ENCODE data around the gene SCP2D1. TPM values are rescaled to one million over a fixed set of nuclear protein-coding genes. Genes with fewer than 3 reads are reported as not detected.

Gene SCP2D1
- total and polyA plus RNA-seq, 2 donors (not counting 1 experiment from before 2014, with no cell fraction given) = not detected

DNA sequence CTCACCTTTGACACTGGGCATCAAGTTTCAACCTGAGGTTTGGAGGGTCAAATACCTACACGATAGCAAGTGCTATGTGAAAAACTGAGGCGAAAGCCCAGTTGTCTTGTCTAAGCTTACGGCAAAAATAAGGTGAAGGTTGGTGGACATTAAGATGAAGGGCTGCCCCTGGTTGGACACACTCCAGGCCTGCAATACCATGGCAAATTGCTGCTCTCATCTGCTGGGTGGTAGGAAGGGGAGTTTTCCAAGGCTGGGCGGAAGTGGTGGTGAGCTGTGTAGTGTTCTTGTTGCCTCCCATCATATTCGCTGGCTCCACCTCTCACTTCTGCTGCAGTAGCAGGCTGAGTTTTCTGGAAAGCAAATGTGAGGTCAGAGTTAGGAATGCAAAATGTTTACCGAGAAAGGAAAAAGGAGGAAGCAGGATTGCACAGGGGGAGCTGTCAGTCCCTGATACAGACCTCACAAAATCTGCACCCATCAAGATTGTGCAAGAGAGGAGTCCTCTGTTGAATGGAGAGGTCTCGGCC lies 33.7 kb downstream of the SCP2D1 start:
- Histone ChIP-seq H3K4me2 (ENCODE audit: extremely low read depth, insufficient read depth, low read length) (no peak overlapping the region), H3K4me1 (ENCODE audit: control insufficient read depth, extremely low read depth, insufficient read depth, low read length) (no peaks in the 10 kb centered on the region), H3K9ac (ENCODE audit: insufficient read depth, low read length) (no peak overlapping the region), H2AFZ (ENCODE audit: low read length) (no peak overlapping the region), H3K79me2 (ENCODE audit: control insufficient read depth, insufficient read depth, low read length) (no peaks in the 10 kb centered on the region), H3K4me3 (replicated peaks in 1 of 4; ENCODE audit: control extremely low read depth in 1 of 4, insufficient read depth in 1 of 4, low read depth in 3 of 4, low read length in 4 of 4) (no peak overlapping the region), H4K20me1 (ENCODE audit: control insufficient read depth, extremely low read depth, insufficient read depth, low read length) (no peaks in the 10 kb centered on the region), H3K9me3 (ENCODE audit: control insufficient read depth, insufficient read depth, low read depth, low read length) (no peaks in the 10 kb centered on the region), H3K36me3 (ENCODE audit: control insufficient read depth, insufficient read depth, low read length) (no peaks in the 10 kb centered on the region), H3K27me3 (ENCODE audit: control insufficient read depth, insufficient read depth, low read length) (no peaks in the 10 kb centered on the region), H3K27ac (ENCODE audit: insufficient read depth, low read length) (no peak overlapping the region)
- no peak for DNase-seq (ENCODE audit: low read depth in 2 of 2)
- no peak for TF ChIP-seq EZH2 (IDR thresholded peaks at IDR 0.05; ENCODE audit: low read length, missing control alignments)
- TF ChIP-seq, protein P1, sequence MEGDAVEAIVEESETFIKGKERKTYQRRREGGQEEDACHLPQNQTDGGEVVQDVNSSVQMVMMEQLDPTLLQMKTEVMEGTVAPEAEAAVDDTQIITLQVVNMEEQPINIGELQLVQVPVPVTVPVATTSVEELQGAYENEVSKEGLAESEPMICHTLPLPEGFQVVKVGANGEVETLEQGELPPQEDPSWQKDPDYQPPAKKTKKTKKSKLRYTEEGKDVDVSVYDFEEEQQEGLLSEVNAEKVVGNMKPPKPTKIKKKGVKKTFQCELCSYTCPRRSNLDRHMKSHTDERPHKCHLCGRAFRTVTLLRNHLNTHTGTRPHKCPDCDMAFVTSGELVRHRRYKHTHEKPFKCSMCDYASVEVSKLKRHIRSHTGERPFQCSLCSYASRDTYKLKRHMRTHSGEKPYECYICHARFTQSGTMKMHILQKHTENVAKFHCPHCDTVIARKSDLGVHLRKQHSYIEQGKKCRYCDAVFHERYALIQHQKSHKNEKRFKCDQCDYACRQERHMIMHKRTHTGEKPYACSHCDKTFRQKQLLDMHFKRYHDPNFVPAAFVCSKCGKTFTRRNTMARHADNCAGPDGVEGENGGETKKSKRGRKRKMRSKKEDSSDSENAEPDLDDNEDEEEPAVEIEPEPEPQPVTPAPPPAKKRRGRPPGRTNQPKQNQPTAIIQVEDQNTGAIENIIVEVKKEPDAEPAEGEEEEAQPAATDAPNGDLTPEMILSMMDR (conservative IDR thresholded peaks at IDR 0.05 in 1 of 2, IDR thresholded peaks at IDR 0.05 in 1 of 2; ENCODE audit: low read depth in 1 of 2, low read length in 2 of 2) = no peak

DNA sequence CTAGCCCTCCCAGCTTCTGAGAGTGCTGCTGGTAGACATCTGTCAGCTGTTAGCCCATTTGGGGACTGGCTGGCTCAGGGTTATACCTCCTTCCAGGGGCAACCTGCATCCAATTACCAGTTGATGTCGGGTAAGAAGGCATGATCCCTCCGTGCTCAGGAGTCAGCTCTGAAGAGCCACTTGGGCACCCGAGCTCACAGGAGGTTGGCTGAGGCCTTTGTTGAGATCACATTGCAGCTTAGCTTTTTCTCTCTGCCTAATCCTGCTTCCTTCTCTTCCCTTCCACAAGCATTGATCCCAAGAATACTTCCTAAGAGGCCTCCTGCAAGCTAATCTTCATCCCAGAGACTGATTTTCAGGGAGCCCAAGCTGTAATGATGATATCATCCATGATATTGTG lies 35.5 kb downstream of the SCP2D1 start:
- no peak overlapping the region for H3K4me2 ChIP-seq (ENCODE audit: extremely low read depth, insufficient read depth, low read length)
- no peak overlapping the region for H2AFZ ChIP-seq (ENCODE audit: low read length)
- H3K27ac ChIP-seq (ENCODE audit: insufficient read depth, low read length) = no peak overlapping the region
- H3K9me3 ChIP-seq (ENCODE audit: control insufficient read depth, insufficient read depth, low read depth, low read length) = no peaks in the 10 kb centered on the region
- TF ChIP-seq, protein P1 (conservative IDR thresholded peaks at IDR 0.05 in 1 of 2, IDR thresholded peaks at IDR 0.05 in 1 of 2; ENCODE audit: low read depth in 1 of 2, low read length in 2 of 2) = no peak
- no peak for TF ChIP-seq EZH2 (IDR thresholded peaks at IDR 0.05; ENCODE audit: low read length, missing control alignments)
- no peak overlapping the region for H3K9ac ChIP-seq (ENCODE audit: insufficient read depth, low read length)
- no peaks in the 10 kb centered on the region for H3K79me2 ChIP-seq (ENCODE audit: control insufficient read depth, insufficient read depth, low read length)
- no peaks in the 10 kb centered on the region for H3K4me1 ChIP-seq (ENCODE audit: control insufficient read depth, extremely low read depth, insufficient read depth, low read length)
- no peaks in the 10 kb centered on the region for H3K27me3 ChIP-seq (ENCODE audit: control insufficient read depth, insufficient read depth, low read length)
- H4K20me1 ChIP-seq (ENCODE audit: control insufficient read depth, extremely low read depth, insufficient read depth, low read length) = no peaks in the 10 kb centered on the region
- no peak overlapping the region for H3K4me3 ChIP-seq (replicated peaks in 1 of 4; ENCODE audit: control extremely low read depth in 1 of 4, insufficient read depth in 1 of 4, low read depth in 3 of 4, low read length in 4 of 4)
- no peak for DNase-seq (ENCODE audit: low read depth in 2 of 2)
- no peaks in the 10 kb centered on the region for H3K36me3 ChIP-seq (ENCODE audit: control insufficient read depth, insufficient read depth, low read length)

DNA sequence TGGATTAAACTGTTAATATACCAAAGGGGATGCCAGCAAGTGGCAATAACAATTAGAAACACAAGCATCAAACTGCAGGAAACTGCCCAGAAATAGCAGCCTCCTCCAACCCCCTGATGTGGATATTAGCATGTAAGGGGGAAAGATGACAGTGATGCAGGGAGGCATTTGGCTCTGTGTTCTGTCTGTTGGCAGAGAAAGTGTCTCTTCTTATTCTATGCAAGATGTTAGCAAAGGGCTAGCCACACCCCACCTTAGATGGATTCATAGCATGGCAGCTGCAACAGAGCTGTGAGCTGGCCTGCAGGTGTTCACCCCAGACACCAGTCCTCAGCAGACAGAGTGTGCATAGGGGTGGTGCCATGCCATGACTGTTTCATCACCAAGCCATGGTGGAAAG lies 38.0 kb downstream of the SCP2D1 start:
- Histone ChIP-seq H3K27ac (ENCODE audit: insufficient read depth, low read length) (no peak overlapping the region), H3K9ac (ENCODE audit: insufficient read depth, low read length) (no peak overlapping the region), H3K36me3 (ENCODE audit: control insufficient read depth, insufficient read depth, low read length) (no peaks in the 10 kb centered on the region), H4K20me1 (ENCODE audit: control insufficient read depth, extremely low read depth, insufficient read depth, low read length) (no peaks in the 10 kb centered on the region), H3K4me1 (ENCODE audit: control insufficient read depth, extremely low read depth, insufficient read depth, low read length) (no peaks in the 10 kb centered on the region), H2AFZ (ENCODE audit: low read length) (no peak overlapping the region), H3K4me2 (ENCODE audit: extremely low read depth, insufficient read depth, low read length) (no peak overlapping the region), H3K4me3 (replicated peaks in 1 of 4; ENCODE audit: control extremely low read depth in 1 of 4, insufficient read depth in 1 of 4, low read depth in 3 of 4, low read length in 4 of 4) (no peak overlapping the region), H3K9me3 (ENCODE audit: control insufficient read depth, insufficient read depth, low read depth, low read length) (no peaks in the 10 kb centered on the region), H3K27me3 (ENCODE audit: control insufficient read depth, insufficient read depth, low read length) (no peaks in the 10 kb centered on the region), H3K79me2 (ENCODE audit: control insufficient read depth, insufficient read depth, low read length) (no peaks in the 10 kb centered on the region)
- no peak for DNase-seq (ENCODE audit: low read depth in 2 of 2)
- TF ChIP-seq, protein P1 (conservative IDR thresholded peaks at IDR 0.05 in 1 of 2, IDR thresholded peaks at IDR 0.05 in 1 of 2; ENCODE audit: low read depth in 1 of 2, low read length in 2 of 2) = no peak
- TF ChIP-seq EZH2 (IDR thresholded peaks at IDR 0.05; ENCODE audit: low read length, missing control alignments) = no peak

Data from fibroblast of lung (primary cell).